Skeletal muscle tissue (tissue), 4 donors: ENCODE measurements around the gene FSIP1. TPM values are rescaled to one million over a fixed set of nuclear protein-coding genes. Genes with fewer than 3 reads are reported as not detected.

ENCODE experiments used
- H3K27ac ChIP-seq: one replicate; pipeline ENCODE4 v1.7.0; 2013; ENCODE audit warnings: mild to moderate bottlenecking, low read depth, low read length, inconsistent platforms
- H3K27me3 ChIP-seq, 3 donors: one replicate each; pipeline ENCODE4 v1.7.0; 2013; ENCODE audit warnings: low read length in 3 of 3; ENCODE audit not compliant: control insufficient read depth in 3 of 3, insufficient read depth in 3 of 3
- H3K36me3 ChIP-seq, 3 donors: one replicate each; pipeline ENCODE4 v1.7.0; 2013; ENCODE audit warnings: low read length in 3 of 3; ENCODE audit not compliant: control insufficient read depth in 3 of 3, insufficient read depth in 3 of 3
- H3K4me1 ChIP-seq, 3 donors: one replicate each; pipeline ENCODE4 v1.7.0; 2013; ENCODE audit warnings: low read length in 3 of 3, mild to moderate bottlenecking in 3 of 3; ENCODE audit not compliant: control insufficient read depth in 3 of 3, insufficient read depth in 3 of 3
- H3K4me3 ChIP-seq, 3 donors: one replicate each; pipeline ENCODE4 v1.7.0; 2013; ENCODE audit warnings: low read length in 3 of 3
- H3K9ac ChIP-seq, 3 donors: one replicate each; pipeline ENCODE4 v1.7.0; 2013; ENCODE audit warnings: low read length in 3 of 3, mild to moderate bottlenecking in 3 of 3, moderate library complexity in 2 of 3, low read depth in 1 of 3
- H3K9me3 ChIP-seq, 3 donors: one replicate each; pipeline ENCODE4 v1.7.0; 2013; ENCODE audit warnings: low read length in 3 of 3; ENCODE audit not compliant: control insufficient read depth in 3 of 3
- total RNA-seq: library from RNA; depleted of rRNA; stranded (reverse); fragments of >200 nt; gene quantifications from one replicate; pipeline ENCODE4 v1.2.3, GENCODE V29; 2014
- donor health status: Osteomylitis.

The FSIP1 gene
- total RNA-seq, 1 donor from 2014 or later, result 3.7 TPM

DNA sequence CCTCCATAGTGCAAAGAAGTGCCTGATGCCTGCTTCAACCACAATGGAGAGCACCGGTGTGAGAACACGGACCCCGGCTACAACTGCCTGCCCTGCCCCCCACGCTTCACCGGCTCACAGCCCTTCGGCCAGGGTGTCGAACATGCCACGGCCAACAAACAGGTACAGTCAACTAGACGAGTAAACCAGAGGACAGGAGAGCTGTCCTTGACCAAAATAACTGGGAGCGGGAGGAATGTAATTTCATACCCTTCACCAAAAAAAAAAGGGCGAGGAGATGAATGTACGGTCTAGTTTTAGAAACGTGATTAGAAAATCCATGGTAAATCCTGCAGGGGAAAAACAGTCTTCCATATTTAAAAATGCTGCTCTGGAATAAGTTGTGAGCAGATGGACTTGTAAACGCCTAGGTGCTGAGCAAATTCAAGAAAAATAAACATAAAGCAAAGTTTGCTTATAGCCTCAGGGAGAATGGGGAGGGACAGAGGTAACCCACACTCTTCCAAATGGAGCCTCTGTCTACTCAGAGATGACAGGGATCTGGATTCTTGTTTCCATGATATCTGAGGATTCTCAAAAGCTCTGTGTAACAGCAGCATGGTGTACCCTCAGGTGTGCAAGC, 193.3 kb downstream of the FSIP1 start:
- H3K4me1 ChIP-seq, result peaks cover 0 to 12% (median 3%) of the 10 kb centered on the region in 3 donors
- H3K36me3 ChIP-seq, result peaks cover 7 to 42% (median 40%) of the 10 kb centered on the region in 3 donors
- H3K9ac ChIP-seq, result no peak overlapping the region

DNA sequence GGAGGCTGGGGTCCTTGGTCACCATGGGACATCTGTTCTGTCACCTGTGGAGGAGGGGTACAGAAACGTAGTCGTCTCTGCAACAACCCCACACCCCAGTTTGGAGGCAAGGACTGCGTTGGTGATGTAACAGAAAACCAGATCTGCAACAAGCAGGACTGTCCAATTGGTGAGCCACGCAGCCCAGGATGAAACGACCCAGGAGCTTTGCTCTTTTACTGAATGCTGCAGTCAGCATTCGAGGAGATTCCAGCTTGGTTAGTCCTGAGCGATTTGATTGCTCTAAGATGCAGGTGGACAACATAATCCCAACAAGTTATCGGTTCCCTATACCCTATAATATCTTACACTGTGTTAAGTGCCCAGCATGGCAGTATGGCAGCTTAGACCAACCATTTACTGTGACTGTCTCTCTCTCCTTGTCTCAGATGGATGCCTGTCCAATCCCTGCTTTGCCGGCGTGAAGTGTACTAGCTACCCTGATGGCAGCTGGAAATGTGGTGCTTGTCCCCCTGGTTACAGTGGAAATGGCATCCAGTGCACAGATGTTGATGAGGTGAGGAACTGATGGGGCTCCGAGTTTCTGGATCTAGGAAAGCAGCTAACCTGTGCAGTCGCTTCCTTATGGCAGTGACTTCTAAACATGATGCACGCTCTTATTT, 194.0 kb downstream of the FSIP1 start:
- H3K4me3 ChIP-seq, result no peak overlapping the region
- H3K27ac ChIP-seq, result no peak overlapping the region
- H3K9me3 ChIP-seq, result no peaks in the 10 kb centered on the region
- peaks cover 7 to 42% (median 37%) of the 10 kb centered on the region in 3 donors for H3K36me3 ChIP-seq
- peaks cover 3 to 14% (median 6%) of the 10 kb centered on the region in 3 donors for H3K4me1 ChIP-seq
- H3K27me3 ChIP-seq, result no peaks in the 10 kb centered on the region
- no peak overlapping the region for H3K9ac ChIP-seq

More for the DNA sequence above, 193.3 kb downstream of the FSIP1 start:
- Histone ChIP-seq H3K9me3 (no peaks in the 10 kb centered on the region), H3K27ac (no peak overlapping the region), H3K4me3 (no peak overlapping the region), H3K27me3 (no peaks in the 10 kb centered on the region)

DNA sequence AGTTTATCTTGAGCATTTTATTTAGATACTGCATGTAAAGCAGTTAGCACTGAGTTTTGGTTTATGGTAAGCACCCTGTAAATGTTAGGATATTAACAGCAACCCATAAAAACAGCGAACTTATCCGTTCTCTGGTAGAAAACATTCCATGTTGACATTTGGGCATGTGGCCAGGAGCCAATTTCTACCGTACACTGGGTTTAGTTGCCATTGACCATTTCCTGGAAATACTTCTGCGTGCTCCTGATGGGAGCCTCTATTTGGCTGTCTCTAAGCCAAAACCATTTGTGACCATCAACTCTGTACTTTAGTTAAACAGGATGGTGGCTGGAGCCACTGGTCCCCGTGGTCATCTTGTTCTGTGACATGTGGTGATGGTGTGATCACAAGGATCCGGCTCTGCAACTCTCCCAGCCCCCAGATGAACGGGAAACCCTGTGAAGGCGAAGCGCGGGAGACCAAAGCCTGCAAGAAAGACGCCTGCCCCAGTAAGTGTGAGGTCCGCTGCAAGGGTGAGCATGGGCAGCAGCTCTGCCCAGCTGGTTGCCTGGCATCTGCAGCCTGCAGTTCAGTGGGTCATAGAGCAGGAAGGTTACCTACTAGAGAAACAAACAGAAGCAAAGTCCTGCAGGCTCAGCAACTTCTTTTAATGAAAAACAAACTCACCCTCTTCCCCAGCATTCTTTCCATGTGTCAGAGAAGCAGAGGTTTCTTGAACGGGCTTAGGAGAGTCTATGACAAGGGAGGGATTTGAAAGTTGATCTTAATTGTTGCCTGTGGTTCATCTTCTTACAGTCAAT, 194.7 kb downstream of the FSIP1 start:
- H3K4me3 ChIP-seq, result no peak overlapping the region
- no peak overlapping the region for H3K9ac ChIP-seq
- H3K27me3 ChIP-seq, result no peaks in the 10 kb centered on the region
- no peaks in the 10 kb centered on the region for H3K9me3 ChIP-seq
- H3K36me3 ChIP-seq, result peaks cover 7 to 37% (median 35%) of the 10 kb centered on the region in 3 donors
- H3K27ac ChIP-seq, result no peak overlapping the region
- peaks cover 3 to 14% (median 6%) of the 10 kb centered on the region in 3 donors for H3K4me1 ChIP-seq

DNA sequence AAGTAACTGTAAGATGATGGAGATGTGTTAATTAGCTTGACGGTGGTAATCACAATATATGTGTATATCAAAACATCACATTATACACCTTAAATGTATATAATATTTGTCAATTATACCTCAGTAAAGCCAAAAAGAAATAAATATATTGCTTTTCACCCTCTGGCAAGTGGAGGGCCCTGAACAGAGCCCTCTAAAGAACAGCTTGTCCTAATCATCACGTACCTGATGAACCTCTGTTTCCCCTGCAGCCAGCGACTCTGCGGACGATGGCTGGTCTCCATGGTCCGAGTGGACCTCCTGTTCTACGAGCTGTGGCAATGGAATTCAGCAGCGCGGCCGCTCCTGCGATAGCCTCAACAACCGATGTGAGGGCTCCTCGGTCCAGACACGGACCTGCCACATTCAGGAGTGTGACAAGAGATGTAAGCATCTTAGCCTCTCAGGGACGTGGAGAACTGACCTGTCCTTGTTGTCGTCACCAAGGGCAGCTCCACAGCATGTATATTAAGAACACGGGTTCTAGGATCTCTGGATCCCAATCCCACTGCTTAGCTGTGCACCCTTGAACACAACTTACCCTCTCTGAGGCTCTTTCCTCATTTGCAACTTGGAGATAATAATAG, 195.4 kb downstream of the FSIP1 start:
- Histone ChIP-seq H3K4me3 (no peak overlapping the region), H3K9me3 (no peaks in the 10 kb centered on the region), H3K27ac (no peak overlapping the region), H3K27me3 (peaks cover 0 to 3% (median 0%) of the 10 kb centered on the region in 3 donors), H3K36me3 (peaks cover 5 to 31% (median 30%) of the 10 kb centered on the region in 3 donors), H3K4me1 (peaks cover 3 to 20% (median 6%) of the 10 kb centered on the region in 3 donors), H3K9ac (no peak overlapping the region)

DNA sequence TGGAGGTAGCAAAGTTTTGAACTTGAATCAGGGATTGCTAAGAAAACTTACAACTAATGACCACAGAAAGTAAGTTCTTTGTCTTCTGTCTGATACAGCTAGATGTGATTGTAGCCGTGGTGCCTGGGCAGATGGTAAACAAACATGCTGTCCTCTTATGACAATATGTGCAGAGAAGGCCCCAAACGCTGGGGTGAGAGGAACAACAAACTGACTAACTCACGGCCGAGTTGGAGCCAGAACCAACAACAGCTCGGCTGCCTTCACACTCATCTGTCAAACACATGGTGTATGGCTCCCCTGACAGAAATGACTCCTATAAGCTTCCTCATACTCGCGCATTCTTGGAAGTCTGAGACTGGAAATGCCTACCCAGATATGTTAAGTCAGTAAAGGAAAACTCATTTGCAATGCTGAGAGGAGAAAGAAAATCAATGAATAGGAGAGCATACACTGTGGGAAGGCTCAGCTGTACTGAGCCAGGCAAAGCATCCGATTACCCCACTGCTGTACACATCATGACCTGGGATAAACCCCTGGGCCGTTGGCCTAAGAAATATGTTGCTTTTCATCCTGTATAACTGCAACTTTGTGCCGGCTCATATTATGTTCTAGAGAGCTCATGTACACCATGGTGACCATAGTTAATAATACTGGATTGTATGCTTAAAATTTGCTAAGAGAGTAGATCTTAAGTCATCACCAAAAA, 196.1 kb downstream of the FSIP1 start:
- Histone ChIP-seq H3K27me3 (peaks cover 0 to 3% (median 2%) of the 10 kb centered on the region in 3 donors), H3K9ac (no peak overlapping the region), H3K4me3 (no peak overlapping the region), H3K27ac (no peak overlapping the region), H3K36me3 (peaks cover 5 to 30% (median 29%) of the 10 kb centered on the region in 3 donors), H3K4me1 (peaks cover 3 to 22% (median 6%) of the 10 kb centered on the region in 3 donors), H3K9me3 (no peaks in the 10 kb centered on the region)

DNA sequence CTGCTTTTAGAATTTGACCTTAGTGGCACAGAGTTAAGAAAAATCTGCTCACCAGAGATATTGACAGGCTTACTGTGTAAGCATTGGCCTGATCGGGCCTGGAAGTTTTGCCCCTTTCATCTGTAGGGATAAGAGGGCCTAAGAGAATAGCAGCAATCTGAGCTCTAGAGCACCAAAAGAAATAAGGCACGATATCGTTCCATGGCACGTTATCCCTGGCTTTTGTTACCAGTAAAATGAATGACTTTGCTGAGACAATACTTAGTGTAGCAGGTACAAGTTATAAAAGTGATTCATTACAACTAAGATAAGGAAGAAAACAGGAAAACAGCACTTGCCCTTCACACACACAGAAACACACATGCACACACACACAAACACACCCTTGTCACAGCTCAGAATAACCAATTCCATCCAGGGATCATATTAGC, 196.8 kb downstream of the FSIP1 start:
- no peaks in the 10 kb centered on the region for H3K9me3 ChIP-seq
- peaks cover 3 to 27% (median 6%) of the 10 kb centered on the region in 3 donors for H3K4me1 ChIP-seq
- H3K27ac ChIP-seq, result no peak overlapping the region
- H3K36me3 ChIP-seq, result peaks cover 5 to 28% (median 24%) of the 10 kb centered on the region in 3 donors
- H3K4me3 ChIP-seq, result no peak overlapping the region
- H3K27me3 ChIP-seq, result peaks cover 0 to 3% (median 2%) of the 10 kb centered on the region in 3 donors
- no peak overlapping the region for H3K9ac ChIP-seq

DNA sequence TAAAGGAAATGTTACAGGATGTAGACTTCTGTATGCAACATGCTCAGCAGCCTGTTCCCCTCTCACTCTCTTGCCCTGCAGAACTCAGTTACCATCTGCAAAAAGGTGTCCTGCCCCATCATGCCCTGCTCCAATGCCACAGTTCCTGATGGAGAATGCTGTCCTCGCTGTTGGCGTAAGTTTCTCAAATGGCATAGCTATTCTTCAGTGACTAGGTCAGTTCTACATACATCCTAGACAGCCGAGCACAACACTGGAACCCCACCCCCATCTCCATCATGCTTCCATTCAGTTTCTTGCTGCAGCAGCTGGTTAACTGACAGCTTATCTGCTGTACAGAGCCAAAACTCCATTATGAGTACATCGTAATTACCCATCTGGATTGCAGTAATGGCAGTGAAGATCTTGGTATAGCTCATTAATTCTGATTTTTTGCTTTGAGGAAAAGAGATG, 197.2 kb downstream of the FSIP1 start:
- Histone ChIP-seq H3K27me3 (peaks cover 0 to 3% (median 2%) of the 10 kb centered on the region in 3 donors), H3K4me1 (peaks cover 3 to 27% (median 6%) of the 10 kb centered on the region in 3 donors), H3K4me3 (no peak overlapping the region), H3K27ac (no peak overlapping the region), H3K36me3 (peaks cover 5 to 27% (median 23%) of the 10 kb centered on the region in 3 donors), H3K9me3 (no peaks in the 10 kb centered on the region), H3K9ac (no peak overlapping the region)

DNA sequence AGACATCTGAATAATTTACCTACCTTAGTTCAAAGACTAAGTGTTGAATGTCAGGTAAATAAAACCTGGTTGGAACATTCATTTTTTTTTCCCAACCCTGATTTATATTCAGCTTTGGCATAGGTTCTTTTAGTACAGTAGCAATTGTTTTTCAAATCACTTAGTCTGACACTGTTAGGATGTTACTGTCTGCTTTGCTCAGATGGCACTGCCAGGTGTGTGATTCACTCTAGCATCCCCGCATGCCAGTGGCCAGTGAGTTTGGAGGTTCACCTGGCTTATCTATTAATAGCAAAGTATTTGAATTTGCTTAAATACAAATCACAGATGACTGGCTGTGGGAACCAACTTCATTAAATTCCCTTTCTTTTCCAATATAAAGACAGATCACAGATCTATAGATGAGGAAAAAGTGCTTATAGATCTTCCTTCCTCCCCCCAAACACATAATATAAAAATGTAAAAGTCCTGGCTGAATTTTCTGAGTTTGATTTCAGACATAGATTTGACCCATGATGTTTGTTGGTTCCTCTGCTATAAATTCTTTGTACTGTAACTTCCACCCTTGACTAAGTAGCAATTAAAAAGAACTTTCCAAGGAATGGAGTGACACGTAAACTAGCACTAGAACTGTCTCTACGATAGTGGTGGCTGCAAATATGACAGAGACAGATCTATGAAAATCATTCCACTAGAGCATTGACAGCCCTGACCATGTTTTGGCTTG, 197.8 kb downstream of the FSIP1 start:
- Histone ChIP-seq H3K9ac (no peak overlapping the region), H3K27me3 (peaks cover 0 to 3% (median 2%) of the 10 kb centered on the region in 3 donors), H3K27ac (no peak overlapping the region), H3K4me3 (no peak overlapping the region), H3K36me3 (peaks cover 4 to 25% (median 22%) of the 10 kb centered on the region in 3 donors), H3K9me3 (no peaks in the 10 kb centered on the region), H3K4me1 (peaks cover 4 to 32% (median 9%) of the 10 kb centered on the region in 3 donors)
